ENCODE results near the gene TTC28.
"Not testable (repeated sequence)": the region's sequence is repeated elsewhere in the genome, so short reads cannot be mapped to it uniquely, and the experiment has no call there.

TTC28 gene

DNA sequence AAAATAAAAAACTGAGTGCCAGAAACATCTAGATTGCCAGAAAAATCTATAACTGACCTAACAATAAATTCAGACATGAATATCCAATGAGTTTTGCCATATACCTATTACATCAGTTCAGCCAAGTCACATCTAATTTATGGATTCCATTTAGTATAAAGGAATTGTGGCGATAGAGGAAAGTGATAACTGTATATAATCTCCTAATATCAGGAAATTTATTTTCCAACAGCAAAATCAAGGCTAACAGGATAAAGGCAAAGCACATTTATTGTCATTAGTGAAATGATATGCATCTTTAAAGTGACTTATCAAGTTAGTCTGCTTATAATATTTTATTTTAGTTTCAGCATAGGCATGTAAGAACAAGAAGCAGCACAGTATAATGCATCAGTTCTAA lies 462.4 kb downstream of the TTC28 start:
- DNase-seq, result no peak

DNA sequence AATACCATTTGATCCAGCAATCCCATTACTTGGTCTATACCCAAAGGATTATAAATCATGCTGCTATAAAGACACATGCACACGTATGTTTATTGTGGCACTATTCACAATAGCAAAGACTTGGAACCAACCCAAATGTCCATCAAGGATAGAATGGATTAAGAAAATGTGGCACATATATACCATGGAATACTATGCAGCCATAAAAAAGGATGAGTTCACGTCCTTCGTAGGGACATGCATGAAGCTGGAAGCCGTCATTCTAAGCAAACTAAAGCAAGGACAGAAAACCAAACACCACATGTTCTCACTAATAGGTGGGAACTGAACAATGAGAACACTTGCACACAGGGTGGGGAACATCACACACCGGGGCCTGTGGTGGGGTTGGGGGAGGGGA lies 464.9 kb downstream of the TTC28 start:
- DNase-seq, result not testable (repeated sequence)

DNA sequence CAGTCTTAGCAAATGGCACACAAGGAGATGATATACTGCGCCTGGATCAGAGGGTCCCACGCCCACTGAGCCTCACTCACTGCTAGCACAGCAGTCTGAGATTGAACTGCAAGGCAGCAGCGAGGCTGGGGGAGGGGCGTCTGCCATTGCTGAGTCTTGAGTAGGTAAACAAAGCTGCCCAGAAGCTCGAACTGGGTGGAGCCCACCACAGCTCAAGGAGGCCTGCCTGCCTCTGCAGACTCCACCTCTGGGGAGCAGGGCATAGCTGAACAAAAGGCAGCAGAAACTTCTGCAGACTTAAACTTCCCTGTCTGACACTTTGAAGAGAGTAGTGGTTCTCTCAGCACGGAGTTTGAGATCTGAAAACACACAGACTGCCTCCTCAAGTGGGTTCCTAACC lies 470.2 kb downstream of the TTC28 start:
- not testable (repeated sequence) for DNase-seq

DNA sequence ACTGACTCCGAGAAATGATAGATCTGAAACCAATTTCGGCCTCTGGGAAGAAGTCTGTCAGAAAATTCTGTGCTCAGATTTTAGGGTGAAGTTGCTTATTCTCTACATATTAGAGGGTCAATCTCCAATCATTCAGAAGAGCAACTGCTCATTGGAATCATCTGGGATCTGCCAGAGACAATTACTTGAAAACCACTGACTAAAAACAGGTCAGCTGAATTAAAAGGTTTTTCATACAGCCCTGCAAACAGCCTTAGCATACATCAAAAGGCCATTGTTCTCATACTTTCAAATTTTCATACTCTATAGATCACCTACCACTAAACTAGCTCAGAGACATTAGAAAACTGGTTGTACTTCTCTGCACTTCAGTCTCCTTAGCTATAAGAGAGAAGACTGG lies 470.9 kb downstream of the TTC28 start:
- DNase-seq, result no peak

DNA sequence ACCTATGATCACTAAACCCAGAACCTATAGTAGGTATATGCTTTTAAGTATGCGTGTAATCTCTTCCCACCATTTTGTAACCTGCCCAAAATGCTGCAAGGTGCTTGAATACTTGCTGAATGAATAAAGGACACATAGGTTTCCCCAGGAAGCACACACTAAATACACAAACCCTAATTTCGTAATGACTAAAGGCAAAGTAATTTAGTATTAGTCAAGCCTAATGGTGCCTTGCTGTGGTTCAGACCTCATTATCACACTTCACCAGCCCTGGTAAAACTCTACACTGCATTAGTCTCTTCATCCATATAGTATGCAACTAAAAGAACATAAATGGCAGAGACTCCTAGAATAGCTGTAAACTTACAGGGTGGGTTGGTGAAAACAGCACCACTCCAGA lies 471.6 kb downstream of the TTC28 start:
- DNase-seq, result no peak

DNA sequence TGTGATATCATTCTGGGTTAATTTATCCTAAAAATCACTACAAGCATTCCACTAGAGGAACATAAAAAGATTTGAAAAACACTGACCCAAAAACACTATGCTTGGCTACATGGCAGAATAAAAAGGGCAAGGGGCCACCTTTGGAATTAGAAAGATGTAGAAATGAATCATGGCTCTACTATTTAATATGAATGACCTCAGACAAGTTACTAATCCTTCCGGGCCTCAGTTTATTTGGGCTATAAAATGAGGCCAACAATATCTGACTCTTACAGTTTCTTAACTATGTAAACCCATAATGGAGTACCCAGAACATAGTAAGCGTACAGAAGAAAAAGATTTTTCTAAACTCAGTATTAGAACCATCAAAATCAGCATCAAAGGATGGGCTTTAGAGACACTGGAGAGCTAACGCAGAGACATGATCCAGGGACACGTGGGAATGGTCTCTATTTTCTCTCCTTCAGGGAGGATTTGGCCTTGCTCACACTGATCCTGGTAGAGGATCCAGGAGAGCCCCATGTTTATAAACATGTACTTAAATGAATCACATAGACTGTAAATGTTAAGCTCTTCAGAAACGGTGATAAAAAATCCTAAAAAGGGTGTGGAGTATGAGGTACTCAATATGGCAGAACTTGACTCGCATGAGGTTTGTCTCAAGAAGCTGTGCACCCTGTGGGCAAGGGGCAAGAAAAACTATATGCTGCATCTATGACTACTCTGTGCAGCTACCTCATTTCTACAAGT lies 472.2 kb downstream of the TTC28 start:
- no peak for DNase-seq

DNA sequence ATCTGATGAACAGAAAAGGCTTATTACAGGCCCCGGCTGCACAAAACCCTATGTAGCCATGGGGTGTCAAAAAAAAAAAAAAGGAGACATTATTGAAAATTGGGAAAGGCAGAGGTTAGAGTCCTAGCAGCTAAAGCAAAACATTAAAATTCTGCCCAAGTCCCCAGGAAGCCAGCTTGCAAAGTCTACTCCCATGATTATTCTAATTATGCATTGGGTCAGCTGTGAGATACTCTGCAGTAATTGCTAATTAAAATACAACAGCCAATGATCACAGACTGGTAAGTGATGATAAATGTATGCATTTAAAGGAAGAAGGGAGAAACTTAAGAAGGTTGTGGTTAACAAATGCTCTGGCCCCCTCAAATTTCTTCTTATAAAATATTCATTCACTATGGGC lies 473.7 kb downstream of the TTC28 start:
- DNase-seq, result no peak

DNA sequence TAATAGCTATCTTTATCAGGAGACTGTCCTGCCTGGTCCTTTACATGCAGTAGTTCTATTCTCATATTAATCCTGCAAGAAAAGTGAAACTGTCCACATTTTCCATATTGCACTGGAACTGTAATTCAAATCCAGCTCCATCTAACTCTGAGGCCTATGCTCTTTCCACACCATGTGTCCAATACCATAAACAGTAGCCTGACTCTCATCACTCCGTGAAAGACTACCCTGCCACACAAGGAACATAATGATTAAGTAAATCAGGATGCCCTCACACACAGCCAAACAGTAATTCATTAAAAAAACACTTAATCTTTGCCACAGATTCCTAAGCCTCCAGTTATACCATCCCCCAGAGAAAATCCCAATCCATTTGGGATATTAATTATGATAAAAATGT lies 475.3 kb downstream of the TTC28 start:
- no peak for DNase-seq

DNA sequence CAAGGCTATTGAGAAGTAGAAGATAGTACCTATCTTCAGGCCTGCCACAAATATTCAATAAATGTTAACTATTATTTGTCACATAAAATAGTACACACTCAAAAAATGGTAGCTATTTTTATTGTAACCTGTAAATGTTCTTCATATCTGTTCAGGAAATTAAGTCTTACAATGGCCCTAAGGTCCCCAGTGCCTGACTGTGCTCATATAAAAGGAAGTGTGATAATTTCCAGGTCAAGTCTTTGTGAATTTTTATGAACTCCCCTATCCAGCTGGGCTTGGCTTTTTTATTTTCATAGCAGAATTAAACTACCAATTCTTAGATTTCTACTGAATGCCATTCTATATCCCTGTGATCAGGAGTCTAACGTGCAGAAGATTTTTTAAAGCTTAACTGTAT lies 476.4 kb downstream of the TTC28 start:
- DNase-seq, result no peak

DNA sequence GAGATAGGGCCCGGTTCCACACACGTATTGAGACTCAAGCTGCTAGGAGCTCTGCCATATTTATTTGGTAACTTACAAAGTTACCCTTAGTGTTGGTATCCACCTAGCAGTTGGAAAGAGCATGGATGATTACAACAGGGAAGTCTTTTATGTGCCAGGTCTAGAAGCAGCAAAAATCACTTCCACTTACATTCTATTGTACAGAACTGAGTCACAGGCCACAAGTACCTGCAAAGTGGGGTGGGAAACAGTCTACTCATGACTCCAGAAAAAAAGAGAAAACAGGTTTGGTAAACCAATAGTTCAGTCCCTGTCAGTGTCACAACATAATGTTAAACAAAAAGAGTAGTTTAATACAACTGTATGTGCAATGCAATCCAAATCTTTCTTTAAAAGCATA lies 480.9 kb downstream of the TTC28 start:
- DNase-seq, result no peak

DNA sequence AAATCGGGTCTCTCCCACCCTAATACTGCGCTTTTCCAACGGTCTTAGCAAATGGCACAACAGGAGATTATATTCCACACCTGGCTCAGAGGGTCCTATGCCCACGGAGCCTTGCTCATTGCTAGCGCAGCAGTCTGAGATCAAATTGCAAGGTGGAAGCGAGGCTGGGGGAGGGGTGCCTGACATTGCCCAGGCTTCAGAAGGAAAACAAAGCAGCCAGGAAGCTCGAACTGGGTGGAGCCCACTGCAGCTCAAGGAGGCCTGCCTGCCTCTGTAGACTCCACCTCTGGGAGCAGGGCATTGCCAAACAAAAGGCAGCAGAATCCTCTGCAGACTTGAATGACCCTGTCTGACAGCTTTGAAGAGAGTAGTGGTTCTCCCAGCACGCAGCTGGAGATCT lies 488.1 kb downstream of the TTC28 start:
- DNase-seq, result not testable (repeated sequence)

DNA sequence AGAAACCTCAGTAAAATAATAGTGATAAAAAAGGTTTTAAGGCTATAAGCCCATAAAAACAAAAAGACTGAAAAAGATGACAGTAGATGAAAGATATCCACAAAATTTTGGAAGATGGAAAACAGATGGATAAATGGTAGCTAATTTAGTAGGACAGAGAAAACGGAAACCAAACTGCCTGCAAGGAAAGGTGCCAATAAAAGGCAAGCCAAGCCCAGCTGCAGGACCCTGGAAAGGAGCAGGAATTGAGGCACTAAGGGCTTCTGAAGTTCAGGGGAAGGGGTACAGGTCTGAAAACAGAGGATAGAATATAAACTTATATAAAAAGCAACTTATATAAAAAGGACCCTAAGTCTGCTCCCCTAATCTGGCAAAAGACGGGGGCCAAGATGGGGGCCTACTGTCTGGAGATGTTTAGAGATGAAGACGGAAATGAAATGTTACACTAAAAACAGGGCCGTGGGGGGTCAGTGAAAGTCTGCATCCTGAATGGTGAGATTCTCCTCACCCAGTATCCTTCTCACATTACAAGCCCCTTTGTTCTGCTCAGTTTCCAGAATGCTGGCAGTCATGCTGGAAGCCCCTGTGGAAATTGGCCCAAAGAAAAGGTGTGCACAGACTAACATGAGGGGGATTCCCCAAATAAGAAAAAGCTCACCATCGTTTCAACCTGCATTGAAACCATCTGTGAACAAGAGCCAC lies 491.3 kb downstream of the TTC28 start:
- no peak for DNase-seq

DNA sequence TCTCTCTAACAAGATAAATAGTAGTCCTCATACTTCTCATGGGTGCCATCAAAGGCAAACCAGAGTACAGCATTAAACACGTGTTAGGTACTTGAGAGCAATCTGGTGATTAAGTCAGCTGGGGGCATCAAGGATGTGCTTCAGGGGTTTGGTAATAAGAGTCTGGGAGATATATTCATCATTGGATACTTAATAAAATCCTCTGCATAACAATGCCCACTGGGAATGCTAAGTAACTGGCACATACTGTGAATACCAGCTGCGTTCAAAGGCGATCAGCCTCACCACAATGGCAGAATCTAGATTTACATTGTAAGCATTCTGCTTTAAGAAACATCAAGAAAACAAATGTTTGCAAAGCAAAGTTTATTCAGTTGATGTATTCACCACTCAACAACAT lies 492.0 kb downstream of the TTC28 start:
- no peak for DNase-seq

DNA sequence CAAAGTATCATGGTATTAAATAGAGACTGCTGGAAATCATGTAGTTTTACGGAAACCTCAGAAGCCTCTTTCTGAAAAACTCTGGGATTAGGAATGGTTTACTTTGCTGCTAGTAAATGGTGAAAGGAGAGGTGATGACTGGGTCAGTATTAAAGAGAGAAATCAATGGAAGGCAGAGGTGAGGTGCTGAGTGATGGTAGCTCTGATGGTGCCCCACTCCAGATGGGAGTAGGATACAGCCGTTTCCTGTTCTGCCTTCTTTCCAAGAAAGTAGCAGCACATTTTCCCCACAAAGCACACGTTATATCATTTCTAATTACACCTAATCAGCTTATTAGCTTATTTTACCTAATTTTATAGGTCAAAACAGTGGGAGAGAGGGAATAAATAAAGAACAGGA lies 493.0 kb downstream of the TTC28 start:
- no peak for DNase-seq

DNA sequence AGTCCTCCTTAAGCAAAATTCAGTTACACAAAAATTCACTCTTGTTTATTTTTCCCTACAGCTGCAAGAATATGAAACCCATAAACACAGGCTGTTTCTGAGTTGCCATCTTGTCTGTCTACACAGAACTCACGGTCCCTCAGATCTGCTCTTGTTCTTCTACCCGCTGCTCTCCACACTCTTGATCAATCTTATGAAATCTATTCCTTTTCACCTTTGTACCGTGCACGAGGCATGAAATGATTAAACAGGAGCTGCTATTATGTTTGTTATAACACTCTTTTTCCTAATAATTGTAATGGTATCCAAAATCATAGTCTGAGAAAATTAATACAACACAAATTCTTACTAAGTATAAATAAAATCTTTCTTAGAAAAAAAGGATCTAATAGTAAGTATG lies 494.5 kb downstream of the TTC28 start:
- no peak for DNase-seq

DNA sequence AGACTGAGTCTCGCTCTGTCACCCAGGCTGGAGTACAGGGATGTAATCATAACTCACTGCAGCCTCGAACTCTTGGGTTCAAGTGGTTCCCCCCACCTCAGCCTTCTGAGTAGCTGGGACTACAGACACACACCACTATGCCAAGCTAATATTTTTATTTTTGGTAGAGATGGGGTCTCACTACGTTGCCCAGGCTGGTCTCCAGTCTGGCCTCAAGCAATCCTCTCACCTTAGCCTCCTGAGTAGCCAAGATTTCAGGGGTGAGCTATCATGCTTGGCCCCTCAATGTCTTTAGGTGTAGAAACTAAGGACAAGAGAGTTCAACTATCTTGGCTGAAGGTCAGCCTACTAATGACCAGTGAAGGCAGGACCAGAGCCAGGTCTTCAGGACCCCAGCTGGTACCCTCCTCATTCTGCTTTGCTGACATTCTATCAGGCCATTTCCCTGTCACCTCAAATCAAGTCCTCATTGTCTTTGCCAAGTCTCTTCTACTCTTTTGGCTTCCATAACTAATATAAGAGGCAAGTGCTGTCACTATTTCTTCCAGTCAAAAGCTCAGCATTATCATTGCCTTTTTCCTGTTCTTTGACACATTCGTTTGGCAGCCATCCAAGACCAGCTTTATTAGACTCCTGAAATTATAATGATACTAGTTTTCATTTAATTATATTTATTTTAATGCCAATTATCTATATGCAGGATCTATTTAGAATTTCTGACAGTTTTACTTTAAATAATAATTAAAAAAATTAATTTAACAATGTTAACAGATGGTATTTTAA lies 496.4 kb downstream of the TTC28 start:
- no peak for DNase-seq

DNA sequence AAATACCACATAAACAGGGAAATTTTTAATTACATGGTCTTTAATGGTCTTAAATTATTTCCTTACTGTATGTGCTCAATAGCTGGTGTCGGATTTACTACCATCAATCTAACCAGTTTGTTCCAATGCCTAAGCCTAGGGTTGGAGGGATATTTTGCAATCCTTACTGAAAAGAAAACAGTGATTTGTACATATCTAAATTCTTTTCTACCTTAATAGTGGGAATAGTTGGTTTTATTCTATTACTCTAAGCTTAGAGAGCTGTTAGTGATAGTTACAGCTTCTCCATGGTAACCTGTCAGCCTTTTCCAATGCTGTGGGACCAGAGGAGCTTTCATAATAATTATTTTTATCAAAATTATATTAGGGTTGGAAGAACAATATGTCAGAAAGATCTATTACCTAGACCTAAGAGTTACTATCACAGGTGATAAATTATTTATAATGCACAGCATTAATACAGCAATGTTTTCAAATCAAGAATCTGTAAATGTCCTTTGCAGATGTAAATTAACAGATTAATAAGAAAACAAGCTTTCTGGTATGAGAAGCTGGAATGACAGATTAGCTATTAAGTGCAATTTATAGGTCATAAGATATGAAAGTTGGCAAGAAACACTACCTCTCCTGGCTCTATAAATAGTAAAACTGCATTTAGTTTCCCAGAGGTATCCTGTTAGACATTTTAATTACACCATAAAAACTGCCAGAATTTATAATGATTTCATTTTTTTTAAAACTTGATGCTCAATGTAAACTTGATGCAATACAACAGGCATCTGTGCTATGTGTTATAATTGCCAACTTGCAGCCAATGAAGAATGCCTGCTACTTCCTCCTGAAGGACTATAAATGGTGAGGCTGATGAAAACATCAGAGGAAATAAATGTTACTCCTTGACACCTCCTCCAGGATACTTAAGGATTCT lies 498.6 kb downstream of the TTC28 start:
- no peak for DNase-seq

DNA sequence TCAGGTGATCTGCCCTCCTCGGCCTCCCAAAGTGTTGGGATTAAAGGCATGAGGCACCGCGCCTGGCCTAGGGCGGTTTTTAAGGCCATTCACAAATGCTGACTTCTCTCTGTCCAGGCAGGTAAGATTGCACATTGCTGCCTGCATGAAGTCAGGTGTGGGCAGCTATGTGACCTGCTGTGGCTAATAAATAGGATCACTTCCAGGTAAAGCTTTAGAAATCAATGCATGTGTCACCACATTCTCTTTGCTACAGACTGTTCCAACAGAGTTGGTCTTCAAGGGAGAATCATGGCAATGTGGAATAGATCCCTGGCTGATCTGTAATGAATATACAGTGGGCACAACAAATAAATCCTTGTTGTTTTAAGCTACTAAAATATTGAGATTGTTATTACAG lies 500.2 kb downstream of the TTC28 start:
- no peak for DNase-seq

DNA sequence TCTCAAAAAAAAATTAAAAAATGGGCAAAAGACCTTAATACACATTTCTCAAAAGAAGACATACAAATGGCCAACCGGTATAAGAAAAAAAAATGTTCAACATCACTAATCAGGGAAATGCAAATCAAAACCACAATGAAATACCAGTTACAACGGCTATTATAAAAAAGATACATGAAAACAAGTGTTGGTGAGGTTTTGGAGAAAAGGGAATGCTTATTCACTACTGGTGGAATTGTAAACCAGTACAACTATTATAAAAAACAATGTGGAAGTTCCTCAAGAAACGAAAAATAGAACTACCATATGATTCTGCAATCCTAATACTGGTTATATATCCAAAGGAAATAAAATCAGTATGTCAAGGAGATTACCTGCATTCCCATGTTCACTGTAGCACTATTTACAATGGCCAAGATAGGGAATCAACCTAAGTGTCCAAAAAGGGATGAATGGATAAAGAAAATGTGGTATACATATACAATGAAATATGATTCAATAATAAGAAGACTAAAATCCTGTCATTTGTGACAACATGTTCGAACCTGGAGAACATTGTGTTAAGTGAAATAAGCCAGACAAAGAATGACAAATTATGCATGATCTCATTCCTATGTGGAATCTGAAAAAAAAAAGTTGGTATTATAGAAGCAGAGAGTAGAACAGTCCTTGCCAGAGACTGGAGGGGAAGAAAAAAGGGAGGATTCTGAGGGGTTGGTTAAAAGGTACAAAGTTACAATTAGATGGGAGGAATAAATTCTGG lies 503.7 kb downstream of the TTC28 start:
- no peak for DNase-seq

DNA sequence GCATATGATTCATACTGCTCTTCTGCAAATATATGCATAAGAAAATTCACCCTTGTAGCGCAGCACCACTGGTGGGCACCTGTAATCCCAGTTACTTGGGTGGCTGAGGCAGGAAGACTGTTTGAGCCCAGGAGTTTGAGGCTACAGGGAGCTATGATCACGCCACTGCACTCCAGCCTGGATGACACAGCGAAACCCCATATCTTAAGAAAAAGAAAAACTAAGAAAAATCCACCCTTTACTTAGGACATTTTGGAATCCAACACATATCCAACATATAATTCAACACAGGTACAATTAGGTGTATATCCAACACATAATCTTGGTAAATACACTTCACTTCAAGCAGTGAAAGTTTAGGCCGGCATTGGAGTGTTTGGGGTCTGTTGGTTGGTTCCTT lies 505.1 kb downstream of the TTC28 start:
- no peak for DNase-seq

DNA sequence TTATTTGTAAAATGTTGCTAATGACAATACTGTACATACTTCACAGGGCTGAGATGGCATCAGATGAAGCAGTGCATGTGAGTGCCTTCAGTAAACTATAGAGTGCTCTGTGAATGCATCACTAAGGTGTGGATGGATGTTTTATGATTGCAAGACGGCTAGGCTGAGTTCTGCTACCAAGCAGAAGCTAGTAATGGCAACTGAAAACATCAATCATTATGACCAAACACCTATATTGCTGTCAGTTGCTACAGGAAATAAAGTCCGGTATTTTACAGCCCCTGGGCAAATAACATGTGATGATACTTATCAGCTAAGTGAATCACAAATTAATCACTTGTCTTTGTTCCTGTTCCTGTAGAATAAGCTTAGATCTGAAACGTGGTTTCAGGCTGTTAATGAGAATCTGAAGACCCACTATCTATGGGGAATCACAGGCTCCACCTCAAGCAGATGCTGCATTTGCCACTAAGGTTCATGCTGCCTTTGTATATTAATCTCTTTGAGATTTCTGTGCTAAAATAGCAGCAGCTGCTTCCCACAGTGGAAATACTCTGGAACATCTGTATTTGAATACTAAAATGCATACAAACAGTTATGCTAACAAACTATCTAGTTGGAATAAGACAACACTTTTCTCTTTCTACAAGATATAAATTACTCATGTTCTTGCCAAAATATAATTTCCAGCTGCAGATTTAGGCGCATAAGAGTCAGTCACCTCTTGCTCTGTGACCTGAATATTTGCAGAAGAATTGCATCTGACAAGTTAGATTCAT lies 506.6 kb downstream of the TTC28 start:
- no peak for DNase-seq
